Lower leg skin (tissue), 4 donors: Measurements from ENCODE around the gene WAC. TPM values are rescaled to one million over a fixed set of nuclear protein-coding genes. Genes with fewer than 3 reads are reported as not detected.

ENCODE experiments used
- DNase-seq, 2 donors: peaks; one replicate each; pipeline ENCODE4 v3.0.0-alpha.2; 2019; ENCODE audit warnings: low spot score in 2 of 2
- H3K4me3 ChIP-seq: fragments of 200-600 bp; sonication (generic); 2 replicates; pipeline ENCODE4 v1.5.1; 2017; ENCODE audit warnings: mild to moderate bottlenecking, low read depth; ENCODE audit not compliant: poor library complexity, severe bottlenecking
- POLR2A ChIP-seq, 2 donors: fragments of 450-650 bp; IDR thresholded peaks; one replicate each; pipeline ENCODE4 v1.6.1; 2016 to 2017; ENCODE audit warnings: antibody characterized with exemption in 2 of 2, mild to moderate bottlenecking in 1 of 2, moderate library complexity in 1 of 2
- WGBS, 2 donors: methylation state at CpG; one replicate each; pipeline ENCODE4 v1.1.5; 2018; 5-methylcytosine and 5-hydroxymethylcytosine counted together
- intact Hi-C: fragments of 100-400 bp; cut with DNase I; formaldehyde crosslinking; loops from one replicate; pipeline ENCODE4 v1.15.0; 2023; ENCODE audit warnings: low total_unique reads
- total RNA-seq, 4 donors: library from RNA; depleted of rRNA; stranded (reverse); fragments of >200 nt; gene quantifications; one replicate each; pipeline ENCODE4 v1.1.0, GENCODE V29; 2016
- TF ChIP-seq, protein P1 (sequence below), 3 donors: fragments of 450-650 bp; IDR thresholded peaks; one replicate each; pipeline ENCODE4 v1.5.1; 2016; ENCODE audit warnings: antibody characterized with exemption in 3 of 3, mild to moderate bottlenecking in 3 of 3, moderate library complexity in 2 of 3

The WAC gene
- total RNA-seq, 4 donors from 2014 or later = 86.2 to 139 (median 92.9) TPM

DNA sequence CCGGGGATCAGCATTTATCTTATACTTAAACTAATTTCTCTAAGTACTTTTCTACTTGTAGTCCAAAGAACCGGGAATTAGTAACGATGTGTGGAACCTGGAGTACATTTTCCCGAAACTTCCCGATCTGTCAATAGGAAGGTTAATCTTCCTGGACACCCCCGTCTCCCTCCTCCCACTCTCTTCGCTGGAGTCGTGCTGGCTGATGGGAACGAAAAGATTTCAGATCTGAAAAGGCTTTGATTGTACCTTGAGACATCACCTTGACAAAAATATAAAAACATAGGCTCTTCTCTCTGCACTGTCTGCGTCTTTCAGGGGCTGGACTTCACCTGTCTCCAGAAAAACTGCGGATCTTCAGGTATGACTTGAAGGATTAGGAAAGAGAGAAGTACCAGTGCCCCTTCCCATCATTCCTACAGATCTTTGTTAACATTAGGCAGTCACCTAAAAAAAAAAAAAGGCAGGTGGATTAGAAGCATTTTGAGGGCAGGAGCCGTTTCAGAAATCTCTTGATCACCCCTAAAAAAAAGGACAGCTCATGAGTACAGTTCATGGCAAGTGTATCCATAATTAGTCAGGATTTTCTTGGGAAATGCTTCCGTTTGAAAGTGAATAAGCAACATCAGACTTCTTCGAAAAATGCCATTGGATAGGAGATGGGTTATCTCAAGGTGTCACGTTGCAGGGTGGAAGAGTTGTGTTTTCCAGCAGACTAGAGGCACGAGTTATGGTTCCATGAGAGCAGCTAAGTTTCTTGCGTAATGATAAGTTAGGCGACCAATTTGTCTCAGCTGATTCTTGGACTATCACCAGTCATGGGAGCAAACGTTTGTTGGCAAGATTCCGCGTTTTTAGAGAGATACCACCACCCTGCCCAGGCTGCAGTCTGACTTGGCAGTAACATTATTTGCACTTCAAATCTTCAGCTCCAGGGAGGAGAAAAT is 136.6 kb downstream of the WAC start:
- intact Hi-C loops = loop anchor here (5.0 kb wide), 1 partner anchor 323 kb away; no protein-coding TSS in a partner anchor
- peak in 1 of 2 donors; percentile 67 for DNase-seq
- 34 to 35% methylated on average over 21 of the region's 21 CpGs for WGBS, 2 donors
- TF ChIP-seq, protein P1, sequence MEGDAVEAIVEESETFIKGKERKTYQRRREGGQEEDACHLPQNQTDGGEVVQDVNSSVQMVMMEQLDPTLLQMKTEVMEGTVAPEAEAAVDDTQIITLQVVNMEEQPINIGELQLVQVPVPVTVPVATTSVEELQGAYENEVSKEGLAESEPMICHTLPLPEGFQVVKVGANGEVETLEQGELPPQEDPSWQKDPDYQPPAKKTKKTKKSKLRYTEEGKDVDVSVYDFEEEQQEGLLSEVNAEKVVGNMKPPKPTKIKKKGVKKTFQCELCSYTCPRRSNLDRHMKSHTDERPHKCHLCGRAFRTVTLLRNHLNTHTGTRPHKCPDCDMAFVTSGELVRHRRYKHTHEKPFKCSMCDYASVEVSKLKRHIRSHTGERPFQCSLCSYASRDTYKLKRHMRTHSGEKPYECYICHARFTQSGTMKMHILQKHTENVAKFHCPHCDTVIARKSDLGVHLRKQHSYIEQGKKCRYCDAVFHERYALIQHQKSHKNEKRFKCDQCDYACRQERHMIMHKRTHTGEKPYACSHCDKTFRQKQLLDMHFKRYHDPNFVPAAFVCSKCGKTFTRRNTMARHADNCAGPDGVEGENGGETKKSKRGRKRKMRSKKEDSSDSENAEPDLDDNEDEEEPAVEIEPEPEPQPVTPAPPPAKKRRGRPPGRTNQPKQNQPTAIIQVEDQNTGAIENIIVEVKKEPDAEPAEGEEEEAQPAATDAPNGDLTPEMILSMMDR (IDR thresholded peaks at IDR 0.05) = no peak
- no peak for TF ChIP-seq POLR2A (IDR thresholded peaks at IDR 0.05)
- no peak overlapping the region for H3K4me3 ChIP-seq

Other genes with a start within 250 kb of the WAC start
- 10 to 100 TPM; 48.2 to 66.7 (median 59.0) TPM for gene MPP7, start 230.1 kb upstream of the WAC start, total RNA-seq
- gene BAMBI, start 144.4 kb downstream of the WAC start, total RNA-seq = 10 to 100 TPM in 2 of 4 donors, 1 to 10 TPM in 2; 4.0 to 14.8 (median 11.1) TPM